PFSK-1 (cell line): Measurements from ENCODE around the gene OR8D2.

ENCODE experiments used
- POLR2AphosphoS5 ChIP-seq: IDR thresholded peaks from 2 replicates; pipeline ENCODE4 v1.6.1; 2012; ENCODE audit warnings: low read depth, mild to moderate bottlenecking, control low read depth, low read length, moderate library complexity
- SIN3A ChIP-seq: IDR thresholded peaks from 2 replicates; pipeline ENCODE4 v1.6.1; 2012; ENCODE audit warnings: mild to moderate bottlenecking, low read length, moderate library complexity, borderline replicate concordance; ENCODE audit not compliant: insufficient read depth

- TF ChIP-seq SIN3A, result no peak
- no peak for TF ChIP-seq POLR2AphosphoS5
These were observed 8.7 kb downstream of the OR8D2 start for GRCh38 chr11:124311269-124311668.
